Measurements from ENCODE around the gene ADCY5. TPM values are rescaled to one million over a fixed set of nuclear protein-coding genes. Genes with fewer than 3 reads are reported as not detected.

Gene ADCY5
- total RNA-seq, 1 donor from 2014 or later, result 10.6 TPM

GRCh38 chr3:123458255-123458654 lies 9.4 kb upstream of the ADCY5 start:
- Mint-ChIP-seq H3K36me3 (ENCODE audit: unreplicated experiment) (no peaks in the 10 kb centered on the region), H3K4me1 (ENCODE audit: unreplicated experiment) (no peaks in the 10 kb centered on the region), H3K9me3 (ENCODE audit: unreplicated experiment) (no peaks in the 10 kb centered on the region), H3K4me3 (ENCODE audit: unreplicated experiment) (no peak overlapping the region), H3K27me3 (ENCODE audit: unreplicated experiment) (peaks cover 83% of the 10 kb centered on the region), H3K27ac (ENCODE audit: unreplicated experiment) (no peak overlapping the region)
- no peak for DNase-seq (ENCODE audit: extremely low spot score, unreplicated experiment)
- no peak for TF ChIP-seq CTCF (IDR thresholded peaks at IDR 0.05)

GRCh38 chr3:123457841-123458240 lies 9.0 kb upstream of the ADCY5 start:
- Mint-ChIP-seq H3K9me3 (ENCODE audit: unreplicated experiment) (no peaks in the 10 kb centered on the region), H3K27ac (ENCODE audit: unreplicated experiment) (no peak overlapping the region), H3K27me3 (ENCODE audit: unreplicated experiment) (peaks cover 79% of the 10 kb centered on the region), H3K4me1 (ENCODE audit: unreplicated experiment) (no peaks in the 10 kb centered on the region), H3K36me3 (ENCODE audit: unreplicated experiment) (no peaks in the 10 kb centered on the region), H3K4me3 (ENCODE audit: unreplicated experiment) (no peak overlapping the region)
- no peak for TF ChIP-seq CTCF (IDR thresholded peaks at IDR 0.05)
- no peak for DNase-seq (ENCODE audit: extremely low spot score, unreplicated experiment)

- Mint-ChIP-seq H3K36me3 (ENCODE audit: unreplicated experiment) (no peaks in the 10 kb centered on the region), H3K9me3 (ENCODE audit: unreplicated experiment) (no peaks in the 10 kb centered on the region), H3K4me1 (ENCODE audit: unreplicated experiment) (peaks cover 4% of the 10 kb centered on the region), H3K4me3 (ENCODE audit: unreplicated experiment) (no peak overlapping the region), H3K27me3 (ENCODE audit: unreplicated experiment) (peaks cover 56% of the 10 kb centered on the region), H3K27ac (ENCODE audit: unreplicated experiment) (no peak overlapping the region)
- no peak for DNase-seq (ENCODE audit: extremely low spot score, unreplicated experiment)
- no peak for TF ChIP-seq CTCF (IDR thresholded peaks at IDR 0.05)
These were observed 4.8 kb upstream of the ADCY5 start for GRCh38 chr3:123453675-123454074.

- no peaks in the 10 kb centered on the region for H3K36me3 Mint-ChIP-seq (ENCODE audit: unreplicated experiment)
- no peak overlapping the region for H3K27ac Mint-ChIP-seq (ENCODE audit: unreplicated experiment)
- no peak for DNase-seq (ENCODE audit: extremely low spot score, unreplicated experiment)
- H3K9me3 Mint-ChIP-seq (ENCODE audit: unreplicated experiment), result no peaks in the 10 kb centered on the region
- H3K4me1 Mint-ChIP-seq (ENCODE audit: unreplicated experiment), result peaks cover 7% of the 10 kb centered on the region
- no peak overlapping the region for H3K4me3 Mint-ChIP-seq (ENCODE audit: unreplicated experiment)
- H3K27me3 Mint-ChIP-seq (ENCODE audit: unreplicated experiment), result peaks cover 46% of the 10 kb centered on the region
- TF ChIP-seq CTCF (IDR thresholded peaks at IDR 0.05), result no peak
These were observed 2.3 kb upstream of the ADCY5 start for GRCh38 chr3:123451186-123451585.

GRCh38 chr3:123449997-123450604 lies 1.2 kb upstream of the ADCY5 start:
- H3K9me3 Mint-ChIP-seq (ENCODE audit: unreplicated experiment), result no peaks in the 10 kb centered on the region

More at GRCh38 chr3:123449997-123450604, 1.2 kb upstream of the ADCY5 start:
- DNase-seq (ENCODE audit: extremely low spot score, unreplicated experiment), result no peak
- Mint-ChIP-seq H3K36me3 (ENCODE audit: unreplicated experiment) (no peaks in the 10 kb centered on the region), H3K4me3 (ENCODE audit: unreplicated experiment) (peak overlapping the region; percentile 73), H3K27me3 (ENCODE audit: unreplicated experiment) (peaks cover 44% of the 10 kb centered on the region), H3K4me1 (ENCODE audit: unreplicated experiment) (peaks cover 11% of the 10 kb centered on the region), H3K27ac (ENCODE audit: unreplicated experiment) (no peak overlapping the region)
- TF ChIP-seq CTCF (IDR thresholded peaks at IDR 0.05), result no peak

All from osteocyte (in vitro differentiated cells).